CD14-positive monocyte (primary cell): ENCODE results near the gene CDH13. TPM values are rescaled to one million over a fixed set of nuclear protein-coding genes. Genes with fewer than 3 reads are reported as not detected.

Source experiments
- DNase-seq, 3 donors: peaks; one replicate each; pipeline ENCODE4 v3.0.0-alpha.2; 2011 to 2022
- H2AFZ ChIP-seq: 2 replicates; pipeline ENCODE4 v1.6.0; 2012; ENCODE audit warnings: mild to moderate bottlenecking, low read depth, low read length, inconsistent platforms; ENCODE audit not compliant: insufficient read depth, poor library complexity, severe bottlenecking
- H3K27ac ChIP-seq, 2 donors: 1 replicate in 1 of 2; 2 replicates in 1 of 2; pipeline ENCODE4 v1.5.1; 2012 to 2013; ENCODE audit warnings: low read length in 2 of 2, control low read depth in 1 of 2, inconsistent platforms in 1 of 2, low read depth in 1 of 2, mild to moderate bottlenecking in 1 of 2
- H3K27me3 ChIP-seq, 2 donors: one replicate each; pipeline versions ENCODE4 v1.6.0 to v1.6.1; 2011 to 2013; ENCODE audit warnings: low read length in 2 of 2; ENCODE audit not compliant: control insufficient read depth in 2 of 2, insufficient read depth in 2 of 2
- H3K36me3 ChIP-seq, 2 donors: replicated peaks in 1 of 2; 1 replicate in 1 of 2; 2 replicates in 1 of 2; pipeline versions ENCODE4 v1.5.1 to v1.6.1; 2012 to 2013; ENCODE audit warnings: low read length in 2 of 2, control low read depth in 1 of 2, inconsistent platforms in 1 of 2, mild to moderate bottlenecking in 1 of 2; ENCODE audit not compliant: insufficient read depth in 2 of 2, control insufficient read depth in 1 of 2
- H3K4me1 ChIP-seq, 2 donors: 1 replicate in 1 of 2; 2 replicates in 1 of 2; pipeline versions ENCODE4 v1.5.1 to v1.6.1; 2012 to 2013; ENCODE audit warnings: low read length in 2 of 2, control low read depth in 1 of 2, inconsistent platforms in 1 of 2, mild to moderate bottlenecking in 1 of 2, moderate library complexity in 1 of 2; ENCODE audit not compliant: insufficient read depth in 2 of 2, control insufficient read depth in 1 of 2
- H3K4me2 ChIP-seq: replicated peaks from 2 replicates; pipeline ENCODE3; 2012; ENCODE audit warnings: low read length, moderate library complexity, mild to moderate bottlenecking; ENCODE audit not compliant: poor library complexity, severe bottlenecking; ENCODE audit errors: extremely low read depth
- H3K4me3 ChIP-seq, 3 experiments: fragments of 200-600 bp in 1 of 3; sonication (generic) in 1 of 3; replicated peaks in 1 of 3; 1 replicate in 2 of 3; 2 replicates in 1 of 3; pipeline ENCODE4 v1.5.1; 2011 to 2013; ENCODE audit warnings: low read length in 3 of 3, mild to moderate bottlenecking in 3 of 3, control low read depth in 2 of 3, low read depth in 2 of 3, inconsistent platforms in 1 of 3, moderate library complexity in 1 of 3
- H3K79me2 ChIP-seq: 2 replicates; pipeline ENCODE4 v1.6.0; 2012; ENCODE audit warnings: mild to moderate bottlenecking, control low read depth, inconsistent platforms, low read length, moderate library complexity; ENCODE audit not compliant: insufficient read depth
- H3K9ac ChIP-seq: 2 replicates; pipeline ENCODE4 v1.6.0; 2017; ENCODE audit warnings: low read length, mild to moderate bottlenecking; ENCODE audit not compliant: insufficient read depth, poor library complexity, severe bottlenecking
- H3K9me3 ChIP-seq, 2 donors: replicated peaks in 1 of 2; 1 replicate in 1 of 2; 2 replicates in 1 of 2; pipeline versions ENCODE4 v1.5.1 to v1.6.1; 2012 to 2013; ENCODE audit warnings: low read length in 2 of 2, control low read depth in 1 of 2; ENCODE audit not compliant: control insufficient read depth in 1 of 2, insufficient read depth in 1 of 2
- H4K20me1 ChIP-seq: 2 replicates; pipeline ENCODE4 v1.6.0; 2012; ENCODE audit warnings: mild to moderate bottlenecking, low read length, control low read depth, moderate library complexity; ENCODE audit not compliant: insufficient read depth
- H3K27ac Mint-ChIP-seq, 7 donors: one replicate each; pipeline ENCODE4 v1.8.0; 2020; ENCODE audit warnings: mild to moderate bottlenecking in 7 of 7, mixed read lengths in 7 of 7, moderate library complexity in 6 of 7, inconsistent platforms in 2 of 7
- H3K27me3 Mint-ChIP-seq, 3 donors: one replicate each; pipeline ENCODE4 v1.8.0; 2021 to 2022; ENCODE audit warnings: low read depth in 3 of 3, mild to moderate bottlenecking in 3 of 3, mixed read lengths in 3 of 3, moderate library complexity in 3 of 3, inconsistent platforms in 1 of 3
- H3K36me3 Mint-ChIP-seq, 2 donors: one replicate each; pipeline ENCODE4 v1.8.0; 2020; ENCODE audit warnings: mixed read lengths in 2 of 2, inconsistent platforms in 1 of 2, mild to moderate bottlenecking in 1 of 2
- H3K4me1 Mint-ChIP-seq: one replicate; pipeline ENCODE4 v1.8.0; 2020; ENCODE audit warnings: mild to moderate bottlenecking, mixed read lengths
- H3K4me3 Mint-ChIP-seq, 2 donors: one replicate each; pipeline ENCODE4 v1.8.0; 2020; ENCODE audit warnings: mild to moderate bottlenecking in 2 of 2, mixed read lengths in 2 of 2, moderate library complexity in 1 of 2
- H3K9me3 Mint-ChIP-seq, 7 donors: one replicate each; pipeline ENCODE4 v1.8.0; 2020 to 2022; ENCODE audit warnings: mixed read lengths in 7 of 7, mild to moderate bottlenecking in 6 of 7, moderate library complexity in 6 of 7, inconsistent platforms in 2 of 7
- WGBS: methylation state at CpG from one replicate; pipeline ENCODE4 v1.1.5; 2013; ENCODE audit warnings: missing lambda C conversion rate; ENCODE audit not compliant: insufficient coverage; 5-methylcytosine and 5-hydroxymethylcytosine counted together
- intact Hi-C, 2 donors: fragments of 100-400 bp; cut with micrococcal nuclease; formaldehyde crosslinking; loops; one replicate each; pipeline versions ENCODE4 v1.15.0 to v1.15.1; 2023
- polyA plus RNA-seq, 3 donors: library from polyadenylated mRNA; depleted of rRNA in 1 of 3; unstranded in 2 of 3; stranded (reverse) in 1 of 3; fragments of 300-500 nt in 2 of 3; fragments of >200 nt in 1 of 3; fragmentation: Illumina TruSeq in 2 of 3; gene quantifications; 1 replicate in 2 of 3; 2 replicates in 1 of 3; pipeline ENCODE4 v1.2.3, GENCODE V29; 2012 to 2021
- TF ChIP-seq, protein P1 (sequence below): fragments of 200-600 bp; IDR thresholded peaks from one replicate; pipeline ENCODE4 v1.8.0; 2022; ENCODE audit warnings: antibody characterized with exemption, mild to moderate bottlenecking

CDH13 gene
- polyA plus RNA-seq, 3 donors, result 0.13 to 0.19 TPM; not detected in 1

GRCh38 chr16:83789642-83790401, 1163.1 kb downstream of the CDH13 start:
- 100% methylated on average over 2 of the region's 8 CpGs for WGBS

GRCh38 chr16:83791916-83792315, 1165.1 kb downstream of the CDH13 start:
- Histone ChIP-seq H2AFZ (no peak overlapping the region), H3K27me3 (peaks cover 0 to 2% of the 10 kb centered on the region in 2 donors), H3K9ac (no peak overlapping the region), H3K4me2 (no peak overlapping the region), H3K4me3 (no peak overlapping the region), H3K4me1 (peaks cover 0 to 6% of the 10 kb centered on the region in 2 donors), H3K27ac (no peak overlapping the region), H3K9me3 (no peaks in the 10 kb centered on the region), H4K20me1 (no peaks in the 10 kb centered on the region), H3K79me2 (no peaks in the 10 kb centered on the region), H3K36me3 (no peaks in the 10 kb centered on the region)
- intact Hi-C loops, result no loop called here
- TF ChIP-seq, protein P1, sequence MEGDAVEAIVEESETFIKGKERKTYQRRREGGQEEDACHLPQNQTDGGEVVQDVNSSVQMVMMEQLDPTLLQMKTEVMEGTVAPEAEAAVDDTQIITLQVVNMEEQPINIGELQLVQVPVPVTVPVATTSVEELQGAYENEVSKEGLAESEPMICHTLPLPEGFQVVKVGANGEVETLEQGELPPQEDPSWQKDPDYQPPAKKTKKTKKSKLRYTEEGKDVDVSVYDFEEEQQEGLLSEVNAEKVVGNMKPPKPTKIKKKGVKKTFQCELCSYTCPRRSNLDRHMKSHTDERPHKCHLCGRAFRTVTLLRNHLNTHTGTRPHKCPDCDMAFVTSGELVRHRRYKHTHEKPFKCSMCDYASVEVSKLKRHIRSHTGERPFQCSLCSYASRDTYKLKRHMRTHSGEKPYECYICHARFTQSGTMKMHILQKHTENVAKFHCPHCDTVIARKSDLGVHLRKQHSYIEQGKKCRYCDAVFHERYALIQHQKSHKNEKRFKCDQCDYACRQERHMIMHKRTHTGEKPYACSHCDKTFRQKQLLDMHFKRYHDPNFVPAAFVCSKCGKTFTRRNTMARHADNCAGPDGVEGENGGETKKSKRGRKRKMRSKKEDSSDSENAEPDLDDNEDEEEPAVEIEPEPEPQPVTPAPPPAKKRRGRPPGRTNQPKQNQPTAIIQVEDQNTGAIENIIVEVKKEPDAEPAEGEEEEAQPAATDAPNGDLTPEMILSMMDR, result no peak
- WGBS, result 98% methylated on average over 6 of the region's 10 CpGs
- no peak for DNase-seq
- Mint-ChIP-seq H3K36me3 (peaks cover 0 to 1% of the 10 kb centered on the region in 2 donors), H3K4me3 (no peak overlapping the region), H3K4me1 (peaks cover 13% of the 10 kb centered on the region), H3K9me3 (peaks cover 0 to 7% (median 3%) of the 10 kb centered on the region in 7 donors), H3K27me3 (peaks cover 1 to 3% (median 2%) of the 10 kb centered on the region in 3 donors), H3K27ac (no peak overlapping the region)

More at GRCh38 chr16:83789642-83790401, 1163.1 kb downstream of the CDH13 start:
- no peak overlapping the region for H3K4me2 ChIP-seq
- Mint-ChIP-seq H3K27me3 (peaks cover 1 to 5% (median 2%) of the 10 kb centered on the region in 3 donors), H3K27ac (no peak overlapping the region), H3K36me3 (no peaks in the 10 kb centered on the region), H3K4me3 (no peak overlapping the region), H3K4me1 (peaks cover 10% of the 10 kb centered on the region), H3K9me3 (peaks cover 0 to 10% (median 4%) of the 10 kb centered on the region in 7 donors)
- peaks cover 0 to 10% of the 10 kb centered on the region in 2 donors for H3K4me1 ChIP-seq
- H2AFZ ChIP-seq, result no peak overlapping the region
- no peak overlapping the region for H3K9ac ChIP-seq
- no peak overlapping the region for H3K27ac ChIP-seq
- intact Hi-C loops, result no loop called here
- no peak overlapping the region for H3K4me3 ChIP-seq
- no peaks in the 10 kb centered on the region for H3K79me2 ChIP-seq
- no peak for DNase-seq
- TF ChIP-seq, protein P1, result no peak
- no peaks in the 10 kb centered on the region for H4K20me1 ChIP-seq
- no peaks in the 10 kb centered on the region for H3K9me3 ChIP-seq
- no peaks in the 10 kb centered on the region for H3K36me3 ChIP-seq
- H3K27me3 ChIP-seq, result peaks cover 0 to 2% of the 10 kb centered on the region in 2 donors
